ENCODE measurements around the gene HERPUD1. TPM values are rescaled to one million over a fixed set of nuclear protein-coding genes. Genes with fewer than 3 reads are reported as not detected.

The HERPUD1 gene
- total RNA-seq, 1 donor from 2014 or later, result 79.8 TPM

- H3K4me1 Mint-ChIP-seq, result peaks cover 8% of the 10 kb centered on the region
- no peak for DNase-seq (ENCODE audit: low spot score in 2 of 2, unreplicated experiment in 2 of 2)
- H3K27ac Mint-ChIP-seq, result no peak overlapping the region
- H3K4me3 Mint-ChIP-seq, result no peak overlapping the region
- TF ChIP-seq, protein P1, sequence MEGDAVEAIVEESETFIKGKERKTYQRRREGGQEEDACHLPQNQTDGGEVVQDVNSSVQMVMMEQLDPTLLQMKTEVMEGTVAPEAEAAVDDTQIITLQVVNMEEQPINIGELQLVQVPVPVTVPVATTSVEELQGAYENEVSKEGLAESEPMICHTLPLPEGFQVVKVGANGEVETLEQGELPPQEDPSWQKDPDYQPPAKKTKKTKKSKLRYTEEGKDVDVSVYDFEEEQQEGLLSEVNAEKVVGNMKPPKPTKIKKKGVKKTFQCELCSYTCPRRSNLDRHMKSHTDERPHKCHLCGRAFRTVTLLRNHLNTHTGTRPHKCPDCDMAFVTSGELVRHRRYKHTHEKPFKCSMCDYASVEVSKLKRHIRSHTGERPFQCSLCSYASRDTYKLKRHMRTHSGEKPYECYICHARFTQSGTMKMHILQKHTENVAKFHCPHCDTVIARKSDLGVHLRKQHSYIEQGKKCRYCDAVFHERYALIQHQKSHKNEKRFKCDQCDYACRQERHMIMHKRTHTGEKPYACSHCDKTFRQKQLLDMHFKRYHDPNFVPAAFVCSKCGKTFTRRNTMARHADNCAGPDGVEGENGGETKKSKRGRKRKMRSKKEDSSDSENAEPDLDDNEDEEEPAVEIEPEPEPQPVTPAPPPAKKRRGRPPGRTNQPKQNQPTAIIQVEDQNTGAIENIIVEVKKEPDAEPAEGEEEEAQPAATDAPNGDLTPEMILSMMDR (IDR thresholded peaks at IDR 0.05; ENCODE audit: unreplicated experiment), result no peak
- H3K27me3 Mint-ChIP-seq (ENCODE audit: low read depth), result peaks cover 6% of the 10 kb centered on the region
- H3K9me3 Mint-ChIP-seq, result no peaks in the 10 kb centered on the region
- H3K36me3 Mint-ChIP-seq, result no peaks in the 10 kb centered on the region
These were observed 35.8 kb downstream of the HERPUD1 start for GRCh38 chr16:56967733-56968132.

DNA sequence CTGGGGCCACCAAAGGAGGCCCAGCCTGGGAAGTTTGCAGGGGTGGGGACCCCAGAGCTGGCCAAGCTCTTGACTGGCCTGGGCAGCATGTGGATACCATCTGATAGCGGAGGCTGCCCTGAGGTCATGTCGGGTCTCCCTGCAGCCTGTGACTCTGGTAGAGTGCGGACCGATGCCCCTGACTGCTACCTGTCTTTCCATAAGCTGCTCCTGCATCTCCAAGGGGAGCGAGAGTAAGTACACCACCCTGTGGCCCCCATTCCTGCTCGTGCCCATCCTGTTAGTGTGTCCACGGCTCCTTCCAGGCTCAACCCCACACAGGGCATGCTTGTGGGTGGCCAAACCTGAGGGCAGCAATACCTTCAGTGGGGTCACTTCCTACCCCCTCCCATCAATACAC, 37.8 kb downstream of the HERPUD1 start:
- H3K27me3 Mint-ChIP-seq (ENCODE audit: low read depth), result peaks cover 9% of the 10 kb centered on the region
- no peak for DNase-seq (ENCODE audit: low spot score in 2 of 2, unreplicated experiment in 2 of 2)
- no peaks in the 10 kb centered on the region for H3K36me3 Mint-ChIP-seq
- H3K4me3 Mint-ChIP-seq, result no peak overlapping the region
- no peaks in the 10 kb centered on the region for H3K9me3 Mint-ChIP-seq
- TF ChIP-seq, protein P1 (IDR thresholded peaks at IDR 0.05; ENCODE audit: unreplicated experiment), result no peak
- H3K4me1 Mint-ChIP-seq, result peaks cover 8% of the 10 kb centered on the region
- H3K27ac Mint-ChIP-seq, result no peak overlapping the region

DNA sequence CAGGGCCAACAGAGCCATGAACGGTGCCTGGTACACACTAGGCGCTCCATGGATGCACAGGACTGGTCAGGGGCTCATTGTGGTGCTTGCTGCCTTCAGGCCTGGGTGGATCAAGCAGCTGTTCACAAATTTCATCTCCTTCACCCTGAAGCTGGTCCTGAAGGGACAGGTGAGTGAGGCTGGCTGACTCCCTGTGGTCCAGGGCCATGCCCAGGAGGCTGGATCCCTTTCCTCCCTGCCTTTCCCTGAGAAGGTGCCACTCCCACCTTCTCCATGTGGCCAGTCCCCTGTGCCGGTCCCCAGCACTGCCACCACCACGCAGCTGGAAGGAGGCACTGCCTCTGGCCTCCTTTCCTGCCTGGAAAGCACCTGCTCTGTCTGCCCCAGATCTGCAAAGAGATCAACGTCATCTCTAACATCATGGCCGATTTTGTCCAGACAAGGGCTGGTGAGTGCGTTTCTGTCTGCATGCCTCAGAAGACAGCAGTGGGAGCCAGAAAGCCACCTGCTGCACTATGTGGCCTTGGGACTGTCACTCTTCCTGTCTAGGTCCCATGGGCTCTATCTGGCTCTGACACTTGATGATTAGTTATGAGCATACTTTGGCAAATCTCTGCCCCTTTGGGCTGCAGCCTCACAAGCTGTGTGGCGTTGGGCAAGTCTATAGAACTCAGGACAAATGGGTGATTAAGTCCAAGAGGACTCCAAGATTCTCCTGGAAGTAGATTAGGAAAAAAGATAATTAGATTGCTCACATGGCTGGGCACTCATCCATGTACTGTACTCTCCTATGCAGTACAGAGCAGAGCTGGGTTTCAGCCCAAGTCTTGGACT, 39.2 kb downstream of the HERPUD1 start:
- no peak overlapping the region for H3K4me3 Mint-ChIP-seq
- H3K9me3 Mint-ChIP-seq, result no peaks in the 10 kb centered on the region
- no peak overlapping the region for H3K27ac Mint-ChIP-seq
- peaks cover 2% of the 10 kb centered on the region for H3K4me1 Mint-ChIP-seq
- H3K27me3 Mint-ChIP-seq (ENCODE audit: low read depth), result peaks cover 14% of the 10 kb centered on the region
- TF ChIP-seq, protein P1 (IDR thresholded peaks at IDR 0.05; ENCODE audit: unreplicated experiment), result no peak
- DNase-seq (ENCODE audit: low spot score in 2 of 2, unreplicated experiment in 2 of 2), result no peak
- no peaks in the 10 kb centered on the region for H3K36me3 Mint-ChIP-seq

DNA sequence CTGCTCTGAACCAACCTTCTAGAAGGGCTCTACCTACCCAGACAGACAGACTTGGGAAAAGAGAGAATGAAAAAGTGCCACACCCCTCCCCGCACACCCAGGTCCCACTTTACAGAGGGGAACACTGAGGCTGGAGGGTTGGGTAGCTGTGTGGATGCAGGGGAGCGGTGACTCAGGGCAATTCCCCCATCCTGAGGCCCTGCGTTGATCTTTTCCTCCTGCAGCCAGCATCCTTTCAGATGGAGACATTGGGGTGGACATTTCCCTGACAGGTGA, 39.8 kb downstream of the HERPUD1 start:
- TF ChIP-seq, protein P1 (IDR thresholded peaks at IDR 0.05; ENCODE audit: unreplicated experiment), result no peak
- no peaks in the 10 kb centered on the region for H3K9me3 Mint-ChIP-seq
- H3K27me3 Mint-ChIP-seq (ENCODE audit: low read depth), result peaks cover 14% of the 10 kb centered on the region
- H3K4me3 Mint-ChIP-seq, result no peak overlapping the region
- no peak overlapping the region for H3K27ac Mint-ChIP-seq
- no peak for DNase-seq (ENCODE audit: low spot score in 2 of 2, unreplicated experiment in 2 of 2)
- no peaks in the 10 kb centered on the region for H3K4me1 Mint-ChIP-seq
- H3K36me3 Mint-ChIP-seq, result no peaks in the 10 kb centered on the region

DNA sequence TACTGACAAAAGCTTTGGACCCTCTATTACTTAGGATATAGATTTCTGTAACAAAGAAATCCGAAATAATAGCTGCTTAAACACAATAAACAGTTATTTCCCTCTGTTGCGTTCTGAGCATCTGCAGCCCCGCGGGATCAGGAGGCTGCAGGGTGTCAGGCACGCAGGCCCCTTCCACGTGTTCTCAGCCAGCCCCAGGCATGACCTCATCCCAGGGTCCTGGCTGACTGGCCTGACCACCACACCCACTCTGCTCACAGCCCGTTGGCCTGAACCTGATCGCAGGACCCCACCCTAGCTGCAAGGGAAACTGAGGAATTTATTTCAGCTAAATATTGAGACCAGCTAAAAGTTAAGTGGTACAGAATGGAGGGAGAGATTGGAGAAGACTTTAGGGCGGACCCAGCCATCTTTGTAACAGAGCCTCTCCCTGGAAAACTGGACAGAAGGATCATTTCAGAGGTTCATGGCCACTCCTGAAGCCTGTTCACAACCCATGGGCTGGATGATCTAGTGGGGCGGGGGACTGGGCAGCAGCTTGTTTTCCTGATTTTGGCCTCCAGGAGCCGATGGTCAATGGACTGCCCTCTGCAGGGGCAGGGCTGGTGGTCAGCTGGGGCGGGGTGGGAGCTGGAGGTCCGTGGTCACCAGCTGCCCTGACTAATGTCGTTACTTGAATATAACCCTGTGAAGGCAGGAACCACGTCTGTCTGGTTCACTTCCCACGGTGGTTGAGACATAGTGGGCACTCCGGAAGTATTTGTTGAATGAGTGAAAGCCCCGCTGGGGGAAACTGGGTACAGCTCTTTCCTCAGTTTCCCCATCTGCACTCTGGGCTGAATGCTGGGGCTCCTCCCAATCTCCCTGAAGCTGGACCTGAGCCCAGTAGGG, 40.7 kb downstream of the HERPUD1 start:
- Mint-ChIP-seq H3K4me1 (no peaks in the 10 kb centered on the region), H3K27me3 (ENCODE audit: low read depth) (peaks cover 14% of the 10 kb centered on the region), H3K4me3 (no peak overlapping the region), H3K9me3 (no peaks in the 10 kb centered on the region), H3K27ac (no peak overlapping the region), H3K36me3 (no peaks in the 10 kb centered on the region)
- TF ChIP-seq, protein P1 (IDR thresholded peaks at IDR 0.05; ENCODE audit: unreplicated experiment), result no peak
- DNase-seq (ENCODE audit: low spot score in 2 of 2, unreplicated experiment in 2 of 2), result no peak

Data from mesothelial cell of epicardium (in vitro differentiated cells).